Psoas muscle (tissue), 8 donors: ENCODE data around the gene GYG2. TPM values are rescaled to one million over a fixed set of nuclear protein-coding genes. Genes with fewer than 3 reads are reported as not detected.
A peak's percentile ranks its signal among the peaks of the same experiment; 100 is the strongest.

Experiments
- ATAC-seq, 4 donors: fragments of 200-7000 bp; cut with Tn5 transposase; one replicate each; pipeline ENCODE4 v1.9.1; 2020; ENCODE audit warnings: moderate library complexity in 3 of 4, mild to moderate bottlenecking in 2 of 4
- DNase-seq, 2 donors: peaks; one replicate each; pipeline ENCODE4 v3.0.0-alpha.2; 2020
- H3K27ac ChIP-seq: fragments of 200-600 bp; one replicate; pipeline ENCODE4 v1.8.0; 2022
- H3K27me3 ChIP-seq, 3 donors: fragments of 200-600 bp in 1 of 3; one replicate each; pipeline versions ENCODE4 v1.6.1 to v1.8.0; 2013 to 2022; ENCODE audit warnings: low read length in 2 of 3, mild to moderate bottlenecking in 2 of 3, moderate library complexity in 1 of 3; ENCODE audit not compliant: insufficient read depth in 3 of 3
- H3K36me3 ChIP-seq, 2 donors: fragments of 200-600 bp in 1 of 2; one replicate each; pipeline versions ENCODE4 v1.6.1 to v1.8.0; 2013 to 2022; ENCODE audit warnings: low read depth in 1 of 2, mild to moderate bottlenecking in 1 of 2, moderate library complexity in 1 of 2; ENCODE audit not compliant: insufficient read depth in 1 of 2
- H3K4me1 ChIP-seq: fragments of 200-600 bp; one replicate; pipeline ENCODE4 v1.8.0; 2022
- H3K4me3 ChIP-seq: fragments of 200-600 bp; one replicate; pipeline ENCODE4 v1.8.0; 2022; ENCODE audit warnings: mild to moderate bottlenecking
- H3K9me3 ChIP-seq: fragments of 200-600 bp; one replicate; pipeline ENCODE4 v1.8.0; 2022
- CTCF ChIP-seq: fragments of 200-600 bp; IDR thresholded peaks from one replicate; pipeline ENCODE4 v1.8.0; 2022; ENCODE audit warnings: antibody characterized with exemption
- WGBS, 3 donors: extraction: QIAGEN DNeasy Blood & Tissue Kit; methylation state at CpG; one replicate each; pipeline versions ENCODE4 v1.1.6 to v1.1.7; 2013; 5-methylcytosine and 5-hydroxymethylcytosine counted together
- intact Hi-C, 2 donors: fragments of 100-400 bp; cut with DNase I; formaldehyde crosslinking; loops; one replicate each; pipeline versions ENCODE4 v1.11.0 to v1.14.2; 2022
- polyA plus RNA-seq, 3 donors: library from polyadenylated mRNA; stranded (reverse); fragments of 200-250 nt; gene quantifications; one replicate each; pipeline ENCODE4 v1.2.3, GENCODE V29; 2013
- total RNA-seq, 4 donors: library from RNA; stranded (reverse); fragmentation: NEBNext Ultra II Directional in 2 of 4; extraction: Animal tissue kit (Norgen Biotek cat#: 25700) in 2 of 4; gene quantifications; one replicate each; pipeline versions ENCODE4 v1.2.1 to v1.2.4, GENCODE V29; 2021 to 2023
- donor health status: healthy with polysubstance abuse.
- donor health status: DM: no; HTN: no; CAD: no; lungs with moderate emphysema.
- donor health status: Bipolar disorder and iron deficiency.
- donor health status: healthy.
- donor health status: DM: yes; HTN: yes; CAD: no.
- donor health status: DM: no; HTN: no; CAD: no.
- donor health status: DM: no; HTN: no; CAD: no.
- donor health status: DM: yes; HTN: yes; CAD: no.

Gene GYG2
- total and polyA plus RNA-seq, 7 donors = 0.09 to 1.1 (median 0.47) TPM; not detected in 1

GRCh38 chrX:2910109-2910508 lies 81.4 kb downstream of the GYG2 start:
- ATAC-seq (no peak), DNase-seq (no peak)
- WGBS, 3 donors = 93 to 95% (median 95%) methylated on average over 3 of the region's 3 CpGs
- Histone ChIP-seq H3K4me3 (no peak overlapping the region), H3K9me3 (no peaks in the 10 kb centered on the region), H3K27ac (no peak overlapping the region), H3K27me3 (no peaks in the 10 kb centered on the region), H3K36me3 (no peaks in the 10 kb centered on the region), H3K4me1 (no peaks in the 10 kb centered on the region)
- TF ChIP-seq CTCF = no peak
- intact Hi-C loops = no loop called here

- H3K36me3 ChIP-seq = no peaks in the 10 kb centered on the region
- H3K27me3 ChIP-seq = no peaks in the 10 kb centered on the region
- no peak for ATAC-seq
- 50 to 79% (median 56%) methylated on average over 2 to 3 of the region's 3 CpGs for WGBS, 3 donors
- H3K9me3 ChIP-seq = no peaks in the 10 kb centered on the region
- TF ChIP-seq CTCF = no peak
- no peaks in the 10 kb centered on the region for H3K4me1 ChIP-seq
- H3K4me3 ChIP-seq = no peak overlapping the region
- no peak overlapping the region for H3K27ac ChIP-seq
- DNase-seq = no peak
- intact Hi-C loops = no loop called here
These were observed 84.4 kb downstream of the GYG2 start for GRCh38 chrX:2913118-2913517.

GRCh38 chrX:2917767-2918166 lies 89.0 kb downstream of the GYG2 start:
- ATAC-seq = no peak
- Histone ChIP-seq H3K27me3 (no peaks in the 10 kb centered on the region), H3K4me1 (no peaks in the 10 kb centered on the region), H3K4me3 (no peak overlapping the region), H3K36me3 (no peaks in the 10 kb centered on the region), H3K27ac (no peak overlapping the region), H3K9me3 (no peaks in the 10 kb centered on the region)
- intact Hi-C loops = no loop called here
- DNase-seq = peak in 1 of 2 donors; percentile 44
- 94 to 96% (median 96%) methylated on average over 23 of the region's 23 CpGs for WGBS, 3 donors
- no peak for TF ChIP-seq CTCF

- WGBS, 3 donors = 89 to 97% (median 96%) methylated on average over 1 of the region's 1 CpG
- H3K36me3 ChIP-seq = no peaks in the 10 kb centered on the region
- H3K27ac ChIP-seq = no peak overlapping the region
- H3K4me3 ChIP-seq = no peak overlapping the region
- no peak for TF ChIP-seq CTCF
- H3K9me3 ChIP-seq = no peaks in the 10 kb centered on the region
- DNase-seq (no peak), ATAC-seq (no peak)
- no peaks in the 10 kb centered on the region for H3K27me3 ChIP-seq
- H3K4me1 ChIP-seq = no peaks in the 10 kb centered on the region
- intact Hi-C loops = no loop called here
These were observed 92.5 kb downstream of the GYG2 start for GRCh38 chrX:2921193-2921592.

GRCh38 chrX:2921750-2922149 lies 93.0 kb downstream of the GYG2 start:
- ATAC-seq = no peak
- intact Hi-C loops = no loop called here
- Histone ChIP-seq H3K27ac (no peak overlapping the region), H3K9me3 (no peaks in the 10 kb centered on the region), H3K27me3 (no peaks in the 10 kb centered on the region), H3K4me1 (no peaks in the 10 kb centered on the region), H3K4me3 (no peak overlapping the region), H3K36me3 (no peaks in the 10 kb centered on the region)
- no peak for TF ChIP-seq CTCF
- DNase-seq = no peak
- 90 to 95% (median 92%) methylated on average over 7 to 9 of the region's 9 CpGs for WGBS, 3 donors
